Measurements from ENCODE around the gene ESRRG.

ESRRG gene

GRCh38 chr1:216596281-216596862 lies 126.9 kb downstream of the ESRRG start:
- TF ChIP-seq CTCF (conservative IDR thresholded peaks at IDR 0.05) = no peak
- no peak overlapping the region for H3K27ac ChIP-seq

GRCh38 chr1:216587715-216588114 lies 135.5 kb downstream of the ESRRG start:
- no peak for TF ChIP-seq CTCF (conservative IDR thresholded peaks at IDR 0.05)
- H3K27ac ChIP-seq = no peak overlapping the region

- no peak for TF ChIP-seq CTCF (conservative IDR thresholded peaks at IDR 0.05)
- H3K27ac ChIP-seq = no peak overlapping the region
Measured at GRCh38 chr1:216582151-216582550, 141.1 kb downstream of the ESRRG start.

GRCh38 chr1:216580538-216581057 lies 142.6 kb downstream of the ESRRG start:
- TF ChIP-seq CTCF (conservative IDR thresholded peaks at IDR 0.05) = no peak
- no peak overlapping the region for H3K27ac ChIP-seq

- TF ChIP-seq CTCF (conservative IDR thresholded peaks at IDR 0.05) = no peak
- no peak overlapping the region for H3K27ac ChIP-seq
Measured at GRCh38 chr1:216576234-216576937, 146.8 kb downstream of the ESRRG start.

- no peak overlapping the region for H3K27ac ChIP-seq
- peak; percentile 48; the same call in 1 of the 2 replicates for TF ChIP-seq CTCF (conservative IDR thresholded peaks at IDR 0.05)
Measured at GRCh38 chr1:216566641-216567205, 156.5 kb downstream of the ESRRG start.

- TF ChIP-seq CTCF (conservative IDR thresholded peaks at IDR 0.05) = no peak
- no peak overlapping the region for H3K27ac ChIP-seq
Measured at GRCh38 chr1:216563087-216563486, 160.1 kb downstream of the ESRRG start.
